GM08714 (cell line): ENCODE data around the gene PYGB.
"Not testable (repeated sequence)": the region's sequence is repeated elsewhere in the genome, so short reads cannot be mapped to it uniquely, and the experiment has no call there.

Experiments used
- H3K4me3 ChIP-seq: fragments of 200-500 bp; sonication (Bioruptor generic); 2 replicates; pipeline ENCODE4 v1.5.1; 2014; ENCODE audit warnings: mild to moderate bottlenecking, low read length, inconsistent platforms
- ZNF274 ChIP-seq: IDR thresholded peaks from 2 replicates; pipeline ENCODE4 v1.6.1; 2012; ENCODE audit warnings: mild to moderate bottlenecking, low read depth, low read length

The PYGB gene

DNA sequence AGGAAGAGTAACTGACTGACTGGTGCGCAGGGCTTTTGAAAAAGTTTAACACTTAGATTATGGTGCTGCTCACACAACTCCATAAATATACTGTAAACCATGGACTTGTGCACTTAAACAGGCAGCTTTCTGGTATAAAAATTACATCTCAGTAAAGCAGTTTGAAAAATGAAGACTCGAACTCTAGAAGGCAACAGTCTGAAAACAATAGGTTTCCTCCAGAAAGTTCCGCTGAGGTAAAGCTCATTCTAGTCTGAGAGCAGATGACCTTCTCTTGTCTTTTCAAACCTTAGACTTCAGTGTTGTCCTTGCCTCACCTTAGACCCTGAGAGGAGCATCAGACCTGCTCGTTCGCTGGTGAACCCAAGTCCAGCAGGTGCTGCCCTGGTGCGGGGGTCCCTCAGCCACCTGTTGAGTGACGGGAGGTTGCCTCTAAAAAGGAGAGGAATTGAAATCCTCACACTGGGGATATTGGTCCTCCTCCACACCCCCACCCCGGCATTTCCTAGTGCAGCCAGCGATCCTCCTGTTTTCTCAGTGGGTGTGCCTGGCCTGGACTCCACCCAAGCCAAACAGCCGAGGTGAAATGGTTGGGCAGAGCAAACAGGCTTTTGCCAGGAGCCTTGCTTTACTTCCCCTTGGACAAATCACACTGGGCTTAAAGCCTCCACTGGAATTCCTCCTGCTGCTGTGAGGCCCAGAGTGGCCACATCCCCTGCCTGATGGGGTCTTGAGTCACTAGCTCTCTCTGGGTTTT lies 14.7 kb upstream of the PYGB start:
- TF ChIP-seq ZNF274 = no peak
- no peak overlapping the region for H3K4me3 ChIP-seq

DNA sequence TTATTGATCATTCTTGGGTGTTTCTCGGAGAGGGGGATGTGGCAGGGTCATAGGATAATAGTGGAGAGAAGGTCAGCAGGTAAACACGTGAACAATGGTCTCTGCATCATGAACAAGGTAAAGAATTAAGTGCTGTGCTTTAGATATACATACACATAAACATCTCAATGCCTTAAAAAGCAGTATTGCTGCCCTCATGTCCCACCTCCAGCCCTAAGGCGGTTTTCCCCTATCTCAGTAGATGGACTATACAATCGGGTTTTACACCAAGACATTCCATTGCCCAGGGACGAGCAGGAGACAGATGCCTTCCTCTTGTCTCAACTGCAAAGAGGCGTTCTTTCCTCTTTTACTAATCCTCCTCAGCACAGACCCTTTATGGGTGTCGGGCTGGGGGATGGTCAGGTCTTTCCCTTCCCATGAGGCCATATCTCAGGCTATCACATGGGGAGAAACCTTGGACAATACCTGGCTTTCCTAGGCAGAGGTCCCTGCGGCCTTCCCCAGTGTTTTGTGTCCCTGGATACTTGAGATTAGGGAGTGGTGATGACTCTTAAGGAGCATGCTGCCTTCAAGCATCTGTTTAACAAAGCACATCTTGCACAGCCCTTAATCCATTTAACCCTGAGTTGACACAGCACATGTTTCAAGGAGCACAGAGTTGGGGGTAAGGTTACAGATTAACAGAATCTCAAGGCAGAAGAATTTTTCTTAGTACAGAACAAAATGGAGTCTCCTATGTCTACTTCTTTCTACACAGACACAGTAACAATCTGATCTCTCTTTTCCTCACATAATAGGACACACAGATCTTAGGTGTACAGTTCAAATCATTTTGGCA lies 13.7 kb upstream of the PYGB start:
- H3K4me3 ChIP-seq = not testable (repeated sequence)

DNA sequence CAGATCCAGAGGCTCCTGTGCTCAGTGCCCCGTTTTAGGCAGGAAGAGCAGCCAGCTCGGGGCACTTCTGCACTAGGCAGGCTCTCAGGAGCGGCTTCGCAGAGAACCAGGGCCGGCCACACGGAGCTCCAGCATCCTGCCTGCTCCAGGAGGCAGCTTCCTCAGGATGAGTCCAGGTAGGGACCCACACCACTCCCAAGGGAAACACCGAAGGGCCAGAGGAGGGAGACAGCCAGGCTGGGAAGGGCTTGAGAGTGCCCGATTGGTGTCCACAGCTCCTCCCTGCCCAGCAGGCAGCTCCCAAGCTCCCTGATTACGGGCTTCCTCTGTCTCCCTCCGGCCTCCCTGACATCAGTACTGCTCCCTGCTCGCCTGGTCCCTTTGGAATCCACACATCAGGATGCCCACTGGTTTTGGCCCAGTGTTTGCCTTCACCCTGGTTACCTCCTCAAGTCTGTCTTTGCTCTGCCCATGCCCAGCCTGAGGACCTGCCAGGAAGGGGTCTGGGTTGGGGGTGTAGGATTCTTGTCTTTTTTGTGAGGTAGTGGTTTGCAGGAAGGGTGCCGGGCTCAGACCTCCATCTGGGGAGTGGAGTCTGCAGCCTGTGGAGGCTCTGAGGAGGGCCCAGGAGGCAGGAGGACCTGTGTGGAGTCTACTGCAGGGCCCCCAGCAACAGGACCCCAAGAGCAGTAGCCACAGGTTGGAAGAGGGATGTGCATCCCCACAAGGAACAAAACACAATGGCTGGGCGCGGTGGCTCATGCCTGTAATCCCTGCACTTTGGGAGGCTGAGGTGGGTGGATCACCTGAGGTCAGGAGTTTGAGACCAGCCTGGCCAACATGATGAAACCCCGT lies 11.2 kb upstream of the PYGB start:
- no peak for TF ChIP-seq ZNF274
- no peak overlapping the region for H3K4me3 ChIP-seq

DNA sequence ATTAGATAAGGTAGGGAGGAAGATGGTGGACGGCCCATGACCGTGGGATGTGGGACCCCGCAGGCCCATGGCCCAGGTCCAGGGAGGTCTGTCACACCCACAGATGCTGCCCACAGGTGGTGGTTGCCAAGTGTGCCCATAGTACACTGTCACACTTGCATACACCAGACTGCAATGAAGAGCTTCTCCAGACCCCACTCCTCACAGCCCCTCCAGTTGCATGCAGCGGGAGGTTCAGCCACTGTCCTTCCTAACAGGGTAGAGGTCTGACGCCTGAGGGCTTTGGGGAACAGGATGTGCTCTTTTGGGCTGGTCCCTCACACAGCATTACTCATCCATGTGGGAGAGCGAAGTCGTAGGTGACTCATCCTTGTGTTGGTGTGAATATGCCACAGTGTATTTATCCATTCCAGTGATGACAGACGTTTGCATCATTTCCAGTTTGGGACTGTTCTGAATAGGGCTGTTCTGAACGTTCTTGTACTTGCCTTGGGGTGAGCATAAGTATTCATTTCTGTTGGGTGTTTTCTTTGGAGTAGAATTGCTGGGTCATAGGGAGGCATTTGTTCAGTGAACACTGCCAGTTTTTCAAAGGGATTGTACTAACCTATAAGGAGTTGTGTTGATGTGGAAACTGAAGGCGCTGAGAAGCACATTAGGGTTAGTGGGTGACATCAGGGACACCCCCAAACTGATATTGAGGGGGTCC lies 10.1 kb upstream of the PYGB start:
- TF ChIP-seq ZNF274 = no peak
- no peak overlapping the region for H3K4me3 ChIP-seq

DNA sequence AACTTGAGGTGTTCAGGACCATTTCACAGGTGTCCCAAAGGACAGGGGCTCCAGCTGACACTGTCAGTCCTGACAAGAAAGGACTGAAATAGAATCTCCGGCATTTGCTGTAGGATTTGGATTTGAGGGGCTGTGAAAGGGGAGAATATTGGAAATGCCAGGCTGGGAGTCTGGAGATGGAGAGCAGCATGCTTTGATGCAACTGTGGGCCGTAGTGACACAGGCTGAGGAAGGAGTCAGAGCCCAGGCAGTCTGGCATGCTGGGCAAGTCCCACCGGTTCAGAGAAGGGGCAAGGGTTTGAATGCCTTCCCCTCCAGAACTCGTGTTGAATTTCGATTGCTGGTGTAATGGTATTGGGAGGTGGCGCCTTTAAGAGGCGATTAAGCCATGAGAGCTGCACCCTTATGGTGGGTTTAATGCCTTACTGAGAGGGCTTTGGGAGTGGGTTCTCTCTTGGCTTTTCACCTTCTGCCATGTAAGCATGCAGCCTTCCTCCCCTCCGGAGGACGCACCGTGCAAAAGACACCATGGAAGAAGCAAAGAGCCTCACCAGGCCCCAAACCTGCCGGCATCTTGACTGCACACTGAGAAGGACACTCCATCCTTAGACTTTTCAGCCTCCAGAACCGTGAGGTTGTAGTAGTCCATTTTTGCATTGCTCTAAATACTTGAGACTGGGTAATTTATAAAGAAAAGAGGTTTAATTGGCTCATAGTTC lies 9.4 kb upstream of the PYGB start:
- TF ChIP-seq ZNF274 = no peak
- H3K4me3 ChIP-seq = no peak overlapping the region

DNA sequence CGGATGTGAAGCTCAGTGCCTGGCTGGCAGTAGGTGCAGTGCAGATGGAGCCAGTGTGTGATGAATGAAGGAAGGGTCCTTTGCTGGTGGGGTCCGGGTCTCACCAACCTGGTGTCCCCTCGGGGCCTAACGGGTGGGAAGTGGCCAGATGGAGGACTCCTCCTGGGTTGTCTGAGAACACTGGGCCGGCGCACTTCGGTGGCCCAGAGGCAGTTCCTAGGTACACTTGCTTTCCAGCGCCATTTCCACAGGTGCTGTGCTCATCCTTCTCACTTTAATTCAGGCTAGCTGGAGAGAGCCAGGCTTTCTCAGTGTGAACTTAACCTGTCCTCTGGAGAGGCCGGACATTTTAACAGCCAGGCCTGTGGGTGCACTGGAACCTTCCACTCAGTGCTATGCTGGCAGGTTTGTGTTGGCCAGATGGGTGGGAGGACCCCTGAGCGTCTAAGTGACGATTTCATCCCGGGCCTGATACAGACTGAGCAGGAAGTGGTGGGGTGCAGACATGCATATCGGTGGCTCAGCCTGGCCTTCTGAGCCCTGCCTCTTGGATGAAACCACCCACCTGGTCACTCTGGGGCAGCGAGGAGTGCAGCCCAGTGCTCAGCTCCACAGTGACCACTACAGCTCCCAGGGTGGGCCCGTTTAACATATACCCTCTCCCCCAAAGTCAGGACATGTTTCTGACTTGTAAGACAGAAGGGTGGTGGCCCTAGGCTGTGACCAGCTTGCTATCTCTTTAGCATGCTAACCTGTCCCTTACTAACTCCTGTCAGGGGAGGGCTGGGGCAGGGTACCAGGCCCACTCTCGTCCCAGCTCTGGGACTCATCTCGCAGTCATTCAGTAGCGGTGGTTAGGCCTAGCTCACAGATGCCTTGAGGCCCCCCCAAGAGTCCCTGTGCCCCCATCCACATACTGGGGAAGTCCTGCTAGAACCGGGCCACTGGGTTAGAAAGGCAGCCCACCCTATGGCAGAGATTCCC lies 8.2 kb upstream of the PYGB start:
- H3K4me3 ChIP-seq = no peak overlapping the region
- TF ChIP-seq ZNF274 = no peak

DNA sequence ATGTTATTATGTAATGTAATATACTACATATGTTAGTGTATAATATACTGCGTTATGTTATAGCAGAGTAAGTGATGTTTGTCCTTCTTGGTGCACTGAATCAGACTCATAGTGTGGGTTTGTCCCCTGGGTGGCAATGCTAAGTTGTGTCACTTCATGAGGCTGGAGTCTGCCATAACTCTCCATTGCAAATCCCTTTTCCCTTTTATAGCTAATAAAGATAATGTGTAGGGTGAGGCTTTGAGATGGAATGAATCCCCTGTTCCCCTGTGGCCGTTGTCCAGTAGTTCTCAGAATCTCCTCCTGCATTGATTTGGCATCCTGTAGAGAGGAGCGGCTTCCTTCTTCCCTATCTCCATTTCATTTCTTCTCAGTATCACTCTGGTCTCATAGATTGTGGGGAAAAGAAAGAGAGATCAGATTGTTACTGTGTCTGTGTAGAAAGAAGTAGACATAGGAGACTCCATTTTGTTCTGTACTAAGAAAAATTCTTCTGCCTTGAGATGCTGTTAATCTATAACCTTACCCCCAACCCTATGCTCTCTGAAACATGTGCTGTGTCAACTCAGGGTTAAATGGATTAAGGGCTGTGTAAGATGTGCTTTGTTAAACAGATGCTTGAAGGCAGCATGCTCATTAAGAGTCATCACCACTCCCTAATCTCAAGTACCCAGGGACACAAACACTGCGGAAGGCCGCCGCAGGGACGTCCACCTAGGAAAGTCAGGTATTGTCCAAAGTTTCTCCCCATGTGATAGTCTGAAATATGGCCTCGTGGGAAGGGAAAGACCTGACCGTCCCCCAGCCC lies 6.8 kb upstream of the PYGB start:
- not testable (repeated sequence) for H3K4me3 ChIP-seq

DNA sequence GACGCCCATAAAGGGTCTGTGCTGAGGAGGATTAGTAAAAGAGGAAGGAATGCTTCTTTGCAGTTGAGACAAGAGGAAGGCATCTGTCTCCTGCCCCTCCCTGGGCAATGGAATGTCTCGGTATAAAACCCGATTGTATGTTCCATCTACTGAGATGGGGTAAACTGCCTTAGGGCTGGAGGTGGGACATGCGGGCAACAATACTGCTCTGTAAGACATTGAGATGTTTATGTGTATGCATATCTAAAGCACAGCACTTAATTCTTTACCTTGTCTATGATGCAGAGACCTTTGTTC lies 6.3 kb upstream of the PYGB start:
- H3K4me3 ChIP-seq = not testable (repeated sequence)

DNA sequence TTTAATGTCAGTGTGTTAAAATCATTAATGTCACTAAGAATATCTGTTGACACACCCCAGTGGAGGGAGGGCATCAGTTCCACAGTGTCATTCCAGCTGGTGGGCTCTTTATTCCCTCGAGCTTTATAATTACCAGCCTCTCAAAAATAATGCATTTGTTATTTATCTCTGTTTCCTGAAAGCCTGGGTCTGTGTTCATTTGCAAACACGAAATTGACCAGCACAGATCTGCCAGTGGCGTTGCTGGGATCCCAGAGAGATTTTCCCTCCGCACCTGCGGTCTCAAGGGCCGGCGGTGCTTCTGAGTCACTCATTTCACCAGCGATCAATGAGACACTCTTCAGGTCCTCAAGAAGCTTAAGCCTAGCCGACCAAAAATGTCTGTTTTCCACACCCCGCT lies 5.7 kb upstream of the PYGB start:
- no peak overlapping the region for H3K4me3 ChIP-seq
- no peak for TF ChIP-seq ZNF274

DNA sequence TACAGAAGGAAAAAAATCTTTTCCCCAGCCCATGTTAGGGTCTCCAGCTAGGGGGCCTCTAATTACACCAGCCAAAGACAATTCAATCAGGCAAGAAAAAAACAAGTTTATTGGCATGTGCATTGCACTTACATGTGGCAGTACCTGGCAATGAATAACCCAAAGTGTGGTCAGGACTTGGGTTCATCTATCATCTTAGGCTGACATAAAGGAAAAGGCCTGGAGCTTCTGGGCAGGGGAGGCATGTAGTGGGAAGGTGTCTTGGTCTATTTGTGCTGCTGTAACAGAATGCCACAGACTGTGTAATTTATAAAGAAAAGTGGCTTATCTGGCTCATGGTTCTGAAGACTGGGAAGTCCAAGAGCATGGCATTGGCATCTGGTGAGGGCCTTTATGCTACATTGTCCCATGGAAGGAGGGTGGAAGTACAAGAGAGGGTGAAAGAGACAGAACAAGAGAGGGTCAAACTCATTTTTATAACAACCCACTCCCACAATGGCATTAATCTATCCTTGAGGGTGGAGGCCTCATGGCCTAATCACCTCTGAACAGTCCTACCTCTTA lies 4.4 kb upstream of the PYGB start:
- no peak for TF ChIP-seq ZNF274
- no peak overlapping the region for H3K4me3 ChIP-seq

DNA sequence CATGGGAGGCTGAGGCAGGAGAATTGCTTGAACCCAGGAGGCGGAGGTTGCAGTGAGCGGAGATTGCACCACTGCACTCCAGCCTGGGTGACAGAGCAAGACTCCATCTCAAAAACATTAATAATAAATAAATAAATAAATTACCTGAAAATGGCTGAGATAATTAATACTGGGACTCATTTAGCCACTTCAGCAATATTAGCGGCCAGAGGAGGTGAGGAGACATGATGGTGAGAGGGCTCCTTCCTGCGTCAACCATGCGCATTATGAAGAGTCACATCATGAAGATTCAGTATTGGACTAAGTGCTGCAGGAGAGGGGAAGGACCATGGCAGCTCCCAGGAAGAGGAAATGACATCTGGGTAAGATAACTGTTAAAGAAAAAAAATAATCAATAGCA lies 2.9 kb upstream of the PYGB start:
- TF ChIP-seq ZNF274 = no peak
- H3K4me3 ChIP-seq = no peak overlapping the region

DNA sequence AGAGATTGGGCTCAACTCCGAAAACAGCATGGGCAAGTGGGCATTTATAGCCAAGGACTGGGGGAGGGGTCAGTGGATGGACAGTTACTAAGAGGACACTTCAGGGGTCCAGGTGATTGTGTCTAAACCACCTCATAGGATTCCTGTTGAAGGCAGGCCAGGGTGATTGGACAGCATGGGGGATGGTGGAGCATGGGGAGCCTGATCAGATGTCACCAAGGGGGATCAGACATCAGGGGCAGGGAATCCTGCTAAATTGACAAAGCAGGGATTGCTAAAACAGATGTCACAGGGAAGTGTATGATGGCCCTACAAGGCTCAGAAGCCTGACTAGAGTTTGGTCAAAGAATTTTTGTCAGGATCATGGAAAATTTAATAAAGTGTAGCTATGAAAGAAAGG lies 2.4 kb upstream of the PYGB start:
- no peak overlapping the region for H3K4me3 ChIP-seq
- no peak for TF ChIP-seq ZNF274
